GM12878 (cell line): ENCODE measurements around the gene CCT6A. TPM values are rescaled to one million over a fixed set of nuclear protein-coding genes. Genes with fewer than 3 reads are reported as not detected.

ENCODE experiments used
- ATAC-seq: fragments of 200-7000 bp; cut with Tn5 transposase; 3 replicates; pipeline ENCODE4 v1.9.1; 2020; ENCODE audit warnings: mild to moderate bottlenecking, moderate library complexity
- BruUV-seq: library from RNA; stranded (reverse); fragments of 400-500 nt; replicated peaks from 2 replicates; lab custom pipeline; 2021; lab: Mats Ljungman, UMichigan
- CTCF ChIA-PET: fragments of 300-600 bp; sonication (Branson Sonifier 250); formaldehyde crosslinking; extraction: SDS; loops from one replicate; lab custom pipeline; 2021; ENCODE audit warnings: inconsistent platforms; lab: Yijun Ruan, JAX
- POLR2A ChIA-PET: fragments of 350-600 bp; formaldehyde crosslinking; extraction: SDS; loops from one replicate; lab custom pipeline; 2021; ENCODE audit warnings: inconsistent platforms; lab: Charles Lee
- RAD21 ChIA-PET: fragments of 300-600 bp; sonication (Branson Sonifier 250); formaldehyde crosslinking; loops from one replicate; lab custom pipeline; 2023; ENCODE audit warnings: antibody characterized with exemption; ENCODE audit not compliant: unreplicated experiment; lab: Charles Lee
- SMC1A ChIA-PET: fragments of 300-600 bp; sonication (Branson Sonifier 250); formaldehyde crosslinking; loops from one replicate; lab custom pipeline; 2023; ENCODE audit not compliant: unreplicated experiment, uncharacterized antibody; lab: Charles Lee
- DNase-seq: peaks from one replicate; pipeline ENCODE4 v3.0.0-alpha.2; 2011; ENCODE audit warnings: low read depth, low spot score
- FAIRE-seq: peaks from 3 replicates; lab custom pipeline; 2011; peaks lifted over from hg19 to GRCh38; lab: Jason Lieb, UNC
- H2AFZ ChIP-seq: 2 replicates; pipeline ENCODE4 v1.6.0; 2011; ENCODE audit warnings: low read depth, low read length, control low read depth; ENCODE audit not compliant: control insufficient read depth
- H3K27ac ChIP-seq: 2 replicates; pipeline ENCODE4 v1.5.1; 2011; ENCODE audit warnings: control low read depth; ENCODE audit not compliant: control insufficient read depth, insufficient read depth
- H3K27me3 ChIP-seq, 2 experiments: replicated peaks in 1 of 2; 2 replicates each; pipeline versions ENCODE4 v1.6.0 to v1.6.1; 2011; ENCODE audit warnings: low read length in 1 of 2; ENCODE audit not compliant: control insufficient read depth in 2 of 2, insufficient read depth in 2 of 2
- H3K36me3 ChIP-seq, 2 experiments: 2 replicates each; pipeline ENCODE4 v1.5.1; 2011; ENCODE audit warnings: low read length in 1 of 2; ENCODE audit not compliant: control insufficient read depth in 2 of 2, insufficient read depth in 2 of 2
- H3K4me1 ChIP-seq: 2 replicates; pipeline ENCODE4 v1.6.1; 2011; ENCODE audit warnings: mild to moderate bottlenecking, low read length, moderate library complexity, mixed read lengths; ENCODE audit not compliant: control insufficient read depth, insufficient read depth
- H3K4me2 ChIP-seq: 2 replicates; pipeline ENCODE4 v1.6.0; 2011; ENCODE audit warnings: control low read depth; ENCODE audit not compliant: control insufficient read depth, insufficient read depth
- H3K4me3 ChIP-seq: fragments of 200-600 bp; sonication (generic); 2 replicates; pipeline ENCODE4 v1.5.1; 2016
- H3K79me2 ChIP-seq: 2 replicates; pipeline ENCODE4 v1.6.0; 2011; ENCODE audit warnings: low read length; ENCODE audit not compliant: control insufficient read depth, insufficient read depth
- H3K9ac ChIP-seq: 2 replicates; pipeline ENCODE4 v1.8.0; 2011; ENCODE audit warnings: low read length, control low read depth, mixed read lengths; ENCODE audit not compliant: control insufficient read depth, insufficient read depth
- H3K9me3 ChIP-seq: replicated peaks from 3 replicates; pipeline ENCODE4 v1.5.1; 2011; ENCODE audit warnings: mild to moderate bottlenecking, low read length; ENCODE audit not compliant: control insufficient read depth, insufficient read depth
- H4K20me1 ChIP-seq: 2 replicates; pipeline ENCODE4 v1.6.0; 2011; ENCODE audit not compliant: control insufficient read depth, insufficient read depth
- MTA2 ChIP-seq: fragments of 450-650 bp; IDR thresholded peaks from 2 replicates; pipeline ENCODE4 v1.6.1; 2016; ENCODE audit warnings: low read depth, mild to moderate bottlenecking, moderate library complexity
- NR2F1 ChIP-seq: fragments of 450-650 bp; conservative IDR thresholded peaks from 2 replicates; pipeline ENCODE4 v1.6.1; 2017; ENCODE audit warnings: mild to moderate bottlenecking
- PML ChIP-seq: IDR thresholded peaks from 2 replicates; pipeline ENCODE4 v1.6.1; 2012; ENCODE audit warnings: low read length, inconsistent platforms
- RB1 ChIP-seq: fragments of 450-650 bp; formaldehyde crosslinking; IDR thresholded peaks from 2 replicates; pipeline ENCODE4 v1.6.1; 2017; ENCODE audit warnings: mild to moderate bottlenecking, borderline replicate concordance
- SIX5 ChIP-seq: IDR thresholded peaks from 2 replicates; pipeline ENCODE4 v1.6.1; 2011; ENCODE audit warnings: mild to moderate bottlenecking, low read depth, low read length, moderate library complexity; ENCODE audit not compliant: severe bottlenecking
- SP1 ChIP-seq: IDR thresholded peaks from one replicate; pipeline ENCODE4 v1.6.1; 2011; ENCODE audit warnings: low read depth, low read length
- SREBF2 ChIP-seq: IDR thresholded peaks from 2 replicates; pipeline ENCODE4 v1.6.1; 2012; ENCODE audit warnings: mild to moderate bottlenecking, low read length
- TCF3 ChIP-seq: IDR thresholded peaks from 2 replicates; pipeline ENCODE4 v1.6.1; 2012; ENCODE audit warnings: low read depth, mild to moderate bottlenecking, low read length, borderline replicate concordance; ENCODE audit not compliant: insufficient read depth
- in situ Hi-C: fragments of 300-500 bp; cut with MboI; formaldehyde crosslinking; loops from 9 replicates; pipeline ENCODE4 v1.14.3; 2018; ENCODE audit warnings: mixed read lengths
- intact Hi-C: fragments of 100-400 bp; cut with micrococcal nuclease; formaldehyde crosslinking; loops from one replicate; pipeline ENCODE4 v1.14.2; 2022; ENCODE audit not compliant: unreplicated experiment
- polyA plus RNA-seq, 11 experiments: library from polyadenylated mRNA; depleted of rRNA in 4 of 11; unstranded in 6 of 11; stranded (reverse) in 5 of 11; fragments of >200 nt; fragmentation: Nextera tagmentation in 4 of 11; fragmentation: Illumina TruSeq in 1 of 11; extraction: Ambion mirVana in 4 of 11; extraction: Trizol in 1 of 11; gene quantifications; 1 replicate in 1 of 11; 2 replicates in 10 of 11; pipeline versions ENCODE4 v1.2.1 to v1.2.3, GENCODE V29; 2011 to 2016; ENCODE audit warnings: inconsistent platforms in 2 of 11, missing spikeins in 2 of 11, low read depth in 1 of 11
- total RNA-seq, 4 experiments: library from RNA; depleted of rRNA in 3 of 4; stranded (reverse); fragments of >200 nt in 3 of 4; fragmentation: Illumina TruSeq in 1 of 4; extraction: Trizol in 1 of 4; gene quantifications; 2 replicates each; pipeline versions ENCODE4 v1.2.1 to v1.2.3, GENCODE V29; 2013 to 2021
- TF ChIP-seq, protein P1 (sequence below): fragments of 450-650 bp; IDR thresholded peaks from 2 replicates; pipeline ENCODE4 v1.6.1; 2017; ENCODE audit warnings: mild to moderate bottlenecking
- TF ChIP-seq, protein P2 (sequence below): IDR thresholded peaks from 2 replicates; pipeline ENCODE4 v1.6.1; 2012; ENCODE audit warnings: low read depth, low read length, improper control_type of control experiment
- TF ChIP-seq, protein P3 (sequence below): fragments of 450-650 bp; IDR thresholded peaks from 2 replicates; pipeline ENCODE4 v1.6.1; 2018; ENCODE audit warnings: borderline replicate concordance, mild to moderate bottlenecking; ENCODE audit not compliant: partially characterized antibody
- TF ChIP-seq, protein P4 (sequence below), 3 experiments: IDR thresholded peaks in 2 of 3; conservative IDR thresholded peaks in 1 of 3; 2 replicates each; pipeline ENCODE4 v1.5.1; 2011; ENCODE audit warnings: low read depth in 3 of 3, low read length in 3 of 3, mild to moderate bottlenecking in 3 of 3, control low read depth in 2 of 3, moderate library complexity in 2 of 3, inconsistent platforms in 1 of 3, mixed read lengths in 1 of 3; ENCODE audit not compliant: control insufficient read depth in 2 of 3, insufficient read depth in 1 of 3; ENCODE audit errors: extremely low read depth in 1 of 3
- TF ChIP-seq, protein P5 (sequence below): fragments of 450-650 bp; IDR thresholded peaks from 2 replicates; pipeline ENCODE4 v1.6.1; 2018; ENCODE audit warnings: mild to moderate bottlenecking, low read depth, moderate library complexity; ENCODE audit not compliant: partially characterized antibody

The CCT6A gene
- total and polyA plus RNA-seq, 10 of the 15 experiments (the other 5 are each of a cell fraction or from before 2014, with no cell fraction given) = 191 to 480 (median 296) TPM

DNA sequence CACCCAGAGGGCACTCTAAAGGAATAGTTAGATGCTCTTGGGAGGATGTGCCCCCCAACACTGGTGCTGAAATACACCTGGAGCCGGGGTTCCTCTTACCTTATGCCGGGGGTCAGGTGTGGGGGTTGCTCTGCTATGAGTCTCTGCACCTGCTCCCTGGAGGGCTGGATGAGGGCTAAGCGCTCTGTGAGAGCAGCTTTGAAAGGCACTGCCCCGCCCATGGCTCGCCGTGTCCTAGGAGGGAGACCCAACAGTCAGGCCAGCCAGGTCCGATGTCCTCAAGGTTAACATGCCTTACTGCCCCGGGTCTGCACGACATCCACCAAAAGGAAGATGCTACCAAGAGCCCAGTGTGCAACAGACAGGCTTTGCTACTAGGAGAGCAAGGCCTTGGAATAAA is 32.1 kb upstream of the CCT6A start (continued):
- TF ChIP-seq, protein P1, sequence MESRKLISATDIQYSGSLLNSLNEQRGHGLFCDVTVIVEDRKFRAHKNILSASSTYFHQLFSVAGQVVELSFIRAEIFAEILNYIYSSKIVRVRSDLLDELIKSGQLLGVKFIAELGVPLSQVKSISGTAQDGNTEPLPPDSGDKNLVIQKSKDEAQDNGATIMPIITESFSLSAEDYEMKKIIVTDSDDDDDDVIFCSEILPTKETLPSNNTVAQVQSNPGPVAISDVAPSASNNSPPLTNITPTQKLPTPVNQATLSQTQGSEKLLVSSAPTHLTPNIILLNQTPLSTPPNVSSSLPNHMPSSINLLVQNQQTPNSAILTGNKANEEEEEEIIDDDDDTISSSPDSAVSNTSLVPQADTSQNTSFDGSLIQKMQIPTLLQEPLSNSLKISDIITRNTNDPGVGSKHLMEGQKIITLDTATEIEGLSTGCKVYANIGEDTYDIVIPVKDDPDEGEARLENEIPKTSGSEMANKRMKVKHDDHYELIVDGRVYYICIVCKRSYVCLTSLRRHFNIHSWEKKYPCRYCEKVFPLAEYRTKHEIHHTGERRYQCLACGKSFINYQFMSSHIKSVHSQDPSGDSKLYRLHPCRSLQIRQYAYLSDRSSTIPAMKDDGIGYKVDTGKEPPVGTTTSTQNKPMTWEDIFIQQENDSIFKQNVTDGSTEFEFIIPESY = no peak
- TF ChIP-seq SP1 = no peak
- TF ChIP-seq, protein P2, sequence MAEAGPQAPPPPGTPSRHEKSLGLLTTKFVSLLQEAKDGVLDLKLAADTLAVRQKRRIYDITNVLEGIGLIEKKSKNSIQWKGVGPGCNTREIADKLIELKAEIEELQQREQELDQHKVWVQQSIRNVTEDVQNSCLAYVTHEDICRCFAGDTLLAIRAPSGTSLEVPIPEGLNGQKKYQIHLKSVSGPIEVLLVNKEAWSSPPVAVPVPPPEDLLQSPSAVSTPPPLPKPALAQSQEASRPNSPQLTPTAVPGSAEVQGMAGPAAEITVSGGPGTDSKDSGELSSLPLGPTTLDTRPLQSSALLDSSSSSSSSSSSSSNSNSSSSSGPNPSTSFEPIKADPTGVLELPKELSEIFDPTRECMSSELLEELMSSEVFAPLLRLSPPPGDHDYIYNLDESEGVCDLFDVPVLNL = no peak
- TF ChIP-seq RB1 = no peak
- TF ChIP-seq, protein P3, sequence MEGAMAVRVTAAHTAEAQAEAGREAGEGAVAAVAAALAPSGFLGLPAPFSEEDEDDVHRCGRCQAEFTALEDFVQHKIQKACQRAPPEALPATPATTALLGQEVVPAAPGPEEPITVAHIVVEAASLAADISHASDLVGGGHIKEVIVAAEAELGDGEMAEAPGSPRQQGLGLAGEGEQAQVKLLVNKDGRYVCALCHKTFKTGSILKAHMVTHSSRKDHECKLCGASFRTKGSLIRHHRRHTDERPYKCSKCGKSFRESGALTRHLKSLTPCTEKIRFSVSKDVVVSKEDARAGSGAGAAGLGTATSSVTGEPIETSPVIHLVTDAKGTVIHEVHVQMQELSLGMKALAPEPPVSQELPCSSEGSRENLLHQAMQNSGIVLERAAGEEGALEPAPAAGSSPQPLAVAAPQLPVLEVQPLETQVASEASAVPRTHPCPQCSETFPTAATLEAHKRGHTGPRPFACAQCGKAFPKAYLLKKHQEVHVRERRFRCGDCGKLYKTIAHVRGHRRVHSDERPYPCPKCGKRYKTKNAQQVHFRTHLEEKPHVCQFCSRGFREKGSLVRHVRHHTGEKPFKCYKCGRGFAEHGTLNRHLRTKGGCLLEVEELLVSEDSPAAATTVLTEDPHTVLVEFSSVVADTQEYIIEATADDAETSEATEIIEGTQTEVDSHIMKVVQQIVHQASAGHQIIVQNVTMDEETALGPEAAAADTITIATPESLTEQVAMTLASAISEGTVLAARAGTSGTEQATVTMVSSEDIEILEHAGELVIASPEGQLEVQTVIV = no peak

DNA sequence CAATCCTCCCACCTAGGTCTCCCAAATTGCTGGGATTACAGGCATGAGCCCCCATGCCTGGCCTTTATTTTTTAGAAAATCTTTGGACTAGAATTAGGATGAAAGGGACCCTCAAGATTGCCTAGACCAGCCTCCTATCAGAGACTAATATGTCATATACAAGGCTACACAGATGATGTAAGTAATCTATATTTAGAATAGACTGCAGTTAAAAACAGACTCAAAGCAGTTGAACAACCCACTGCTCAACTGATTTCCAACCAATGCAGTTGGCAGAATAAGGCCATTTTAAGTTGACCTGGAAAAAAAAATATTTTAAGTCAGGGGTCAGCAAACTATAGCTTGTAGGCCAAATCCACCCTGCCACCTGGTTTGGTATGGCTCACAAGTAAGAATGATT is 28.1 kb upstream of the CCT6A start:
- no peak for TF ChIP-seq SIX5
- TF ChIP-seq, protein P4, sequence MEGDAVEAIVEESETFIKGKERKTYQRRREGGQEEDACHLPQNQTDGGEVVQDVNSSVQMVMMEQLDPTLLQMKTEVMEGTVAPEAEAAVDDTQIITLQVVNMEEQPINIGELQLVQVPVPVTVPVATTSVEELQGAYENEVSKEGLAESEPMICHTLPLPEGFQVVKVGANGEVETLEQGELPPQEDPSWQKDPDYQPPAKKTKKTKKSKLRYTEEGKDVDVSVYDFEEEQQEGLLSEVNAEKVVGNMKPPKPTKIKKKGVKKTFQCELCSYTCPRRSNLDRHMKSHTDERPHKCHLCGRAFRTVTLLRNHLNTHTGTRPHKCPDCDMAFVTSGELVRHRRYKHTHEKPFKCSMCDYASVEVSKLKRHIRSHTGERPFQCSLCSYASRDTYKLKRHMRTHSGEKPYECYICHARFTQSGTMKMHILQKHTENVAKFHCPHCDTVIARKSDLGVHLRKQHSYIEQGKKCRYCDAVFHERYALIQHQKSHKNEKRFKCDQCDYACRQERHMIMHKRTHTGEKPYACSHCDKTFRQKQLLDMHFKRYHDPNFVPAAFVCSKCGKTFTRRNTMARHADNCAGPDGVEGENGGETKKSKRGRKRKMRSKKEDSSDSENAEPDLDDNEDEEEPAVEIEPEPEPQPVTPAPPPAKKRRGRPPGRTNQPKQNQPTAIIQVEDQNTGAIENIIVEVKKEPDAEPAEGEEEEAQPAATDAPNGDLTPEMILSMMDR (IDR thresholded peaks at IDR 0.05 in 2 of 3, conservative IDR thresholded peaks at IDR 0.05 in 1 of 3; ENCODE audit: control insufficient read depth in 2 of 3, extremely low read depth in 1 of 3, insufficient read depth in 1 of 3, low read depth in 3 of 3, low read length in 3 of 3) = no peak
- TF ChIP-seq, protein P5, sequence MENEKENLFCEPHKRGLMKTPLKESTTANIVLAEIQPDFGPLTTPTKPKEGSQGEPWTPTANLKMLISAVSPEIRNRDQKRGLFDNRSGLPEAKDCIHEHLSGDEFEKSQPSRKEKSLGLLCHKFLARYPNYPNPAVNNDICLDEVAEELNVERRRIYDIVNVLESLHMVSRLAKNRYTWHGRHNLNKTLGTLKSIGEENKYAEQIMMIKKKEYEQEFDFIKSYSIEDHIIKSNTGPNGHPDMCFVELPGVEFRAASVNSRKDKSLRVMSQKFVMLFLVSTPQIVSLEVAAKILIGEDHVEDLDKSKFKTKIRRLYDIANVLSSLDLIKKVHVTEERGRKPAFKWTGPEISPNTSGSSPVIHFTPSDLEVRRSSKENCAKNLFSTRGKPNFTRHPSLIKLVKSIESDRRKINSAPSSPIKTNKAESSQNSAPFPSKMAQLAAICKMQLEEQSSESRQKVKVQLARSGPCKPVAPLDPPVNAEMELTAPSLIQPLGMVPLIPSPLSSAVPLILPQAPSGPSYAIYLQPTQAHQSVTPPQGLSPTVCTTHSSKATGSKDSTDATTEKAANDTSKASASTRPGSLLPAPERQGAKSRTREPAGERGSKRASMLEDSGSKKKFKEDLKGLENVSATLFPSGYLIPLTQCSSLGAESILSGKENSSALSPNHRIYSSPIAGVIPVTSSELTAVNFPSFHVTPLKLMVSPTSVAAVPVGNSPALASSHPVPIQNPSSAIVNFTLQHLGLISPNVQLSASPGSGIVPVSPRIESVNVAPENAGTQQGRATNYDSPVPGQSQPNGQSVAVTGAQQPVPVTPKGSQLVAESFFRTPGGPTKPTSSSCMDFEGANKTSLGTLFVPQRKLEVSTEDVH = no peak
- no peak for TF ChIP-seq SREBF2
- no peak for TF ChIP-seq NR2F1
- no peak for TF ChIP-seq PML
- TF ChIP-seq MTA2 = no peak
- no peak for TF ChIP-seq TCF3
- BruUV-seq = no TSS peak
- H3K36me3 ChIP-seq = peaks cover 0 to 5% of the 10 kb centered on the region in 2 experiments; a peak in 2 of 4 replicates
- ChIA-PET CTCF (no interaction called here), SMC1A (no interaction called here), POLR2A (interaction anchor here (1.2 kb wide), 1 partner anchor 43 kb away, joined by 4 read pairs; no protein-coding TSS in a partner anchor), RAD21 (no interaction called here)
- H3K9ac ChIP-seq = no peak overlapping the region
- H3K9me3 ChIP-seq = no peaks in the 10 kb centered on the region
- no peak overlapping the region for H3K27ac ChIP-seq
- ATAC-seq = no peak
- in situ Hi-C loops = no loop called here
- no peaks in the 10 kb centered on the region for H3K27me3 ChIP-seq
- no peaks in the 10 kb centered on the region for H3K4me1 ChIP-seq
- DNase-seq = no peak
- no peaks in the 10 kb centered on the region for H4K20me1 ChIP-seq
- no peak overlapping the region for H3K4me2 ChIP-seq
- no peak overlapping the region for H3K4me3 ChIP-seq
- no peak for FAIRE-seq
- intact Hi-C loops = no loop called here
- H3K79me2 ChIP-seq = no peaks in the 10 kb centered on the region
- H2AFZ ChIP-seq = no peak overlapping the region
